ENCODE measurements around the gene ZNF524. TPM values are rescaled to one million over a fixed set of nuclear protein-coding genes. Genes with fewer than 3 reads are reported as not detected.
A peak's percentile ranks its signal among the peaks of the same experiment; 100 is the strongest.
"Not testable (repeated sequence)": the region's sequence is repeated elsewhere in the genome, so short reads cannot be mapped to it uniquely, and the experiment has no call there.

The ZNF524 gene
- total RNA-seq, 1 donor from 2014 or later, result 37.8 TPM

GRCh38 chr19:55581145-55581822, 18.8 kb upstream of the ZNF524 start:
- no peak for DNase-seq (ENCODE audit: low spot score)

- no peak for DNase-seq (ENCODE audit: low spot score)
Observed at GRCh38 chr19:55581823-55582223, 18.3 kb upstream of the ZNF524 start.

- DNase-seq (ENCODE audit: low spot score), result not testable (repeated sequence)
Observed at GRCh38 chr19:55582284-55582683, 17.8 kb upstream of the ZNF524 start.

- DNase-seq (ENCODE audit: low spot score), result not testable (repeated sequence)
Observed at GRCh38 chr19:55583897-55584296, 16.2 kb upstream of the ZNF524 start.

- DNase-seq (ENCODE audit: low spot score), result no peak
Observed at GRCh38 chr19:55584871-55585270, 15.2 kb upstream of the ZNF524 start.

- no peak for DNase-seq (ENCODE audit: low spot score)
Observed at GRCh38 chr19:55585658-55586339, 14.3 kb upstream of the ZNF524 start.

- DNase-seq (ENCODE audit: low spot score), result peak; percentile 97
Observed at GRCh38 chr19:55586976-55587668, 13.0 kb upstream of the ZNF524 start.

- no peak for DNase-seq (ENCODE audit: low spot score)
Observed at GRCh38 chr19:55588738-55589137, 11.3 kb upstream of the ZNF524 start.

GRCh38 chr19:55590109-55590508, 10.0 kb upstream of the ZNF524 start:
- no peak for DNase-seq (ENCODE audit: low spot score)

- no peak for DNase-seq (ENCODE audit: low spot score)
Observed at GRCh38 chr19:55590617-55591016, 9.5 kb upstream of the ZNF524 start.

- no peak for DNase-seq (ENCODE audit: low spot score)
Observed at GRCh38 chr19:55591555-55591954, 8.5 kb upstream of the ZNF524 start.

- no peak for DNase-seq (ENCODE audit: low spot score)
Observed at GRCh38 chr19:55592391-55593090, 7.5 kb upstream of the ZNF524 start.

- DNase-seq (ENCODE audit: low spot score), result no peak
Observed at GRCh38 chr19:55593096-55593772, 6.9 kb upstream of the ZNF524 start.

GRCh38 chr19:55594996-55595545, 5.0 kb upstream of the ZNF524 start:
- DNase-seq (ENCODE audit: low spot score), result no peak

- DNase-seq (ENCODE audit: low spot score), result no peak
Observed at GRCh38 chr19:55596304-55596703, 3.8 kb upstream of the ZNF524 start.

GRCh38 chr19:55597501-55597921, 2.6 kb upstream of the ZNF524 start:
- DNase-seq (ENCODE audit: low spot score), result no peak

- no peak for DNase-seq (ENCODE audit: low spot score)
Observed at GRCh38 chr19:55598034-55598433, 2.1 kb upstream of the ZNF524 start.

- DNase-seq (ENCODE audit: low spot score), result peak; percentile 94
Observed at GRCh38 chr19:55598719-55599467, 1.2 kb upstream of the ZNF524 start.

GRCh38 chr19:55599468-55599841, 633 bp upstream of the ZNF524 start, which contains the start of gene FIZ1:
Gene FIZ1, minus strand, starts transcription at chr19:55599517. Its CDS starts 1,652 bp downstream, at chr19:55597865.
- peak; percentile 98 for DNase-seq (ENCODE audit: low spot score)

GRCh38 chr19:55600662-55601028, 557 bp downstream of the ZNF524 start:
- no peak for DNase-seq (ENCODE audit: low spot score)

- DNase-seq (ENCODE audit: low spot score), result no peak
Observed at GRCh38 chr19:55601084-55601483, 996 bp downstream of the ZNF524 start.

All from mucosa of gallbladder (tissue), 1 donor.